Mucosa of gallbladder (tissue), 1 donor: Measurements from ENCODE around the gene SAP25. TPM values are rescaled to one million over a fixed set of nuclear protein-coding genes. Genes with fewer than 3 reads are reported as not detected.

Experiments
- DNase-seq: peaks from one replicate; pipeline ENCODE4 v3.0.0-alpha.2; 2020; ENCODE audit warnings: low spot score
- total RNA-seq: library from RNA; stranded (reverse); gene quantifications from one replicate; pipeline ENCODE4 v1.2.1, GENCODE V29; 2021
- donor health status: DM: no; HTN: no; CAD: no.

Gene SAP25
- total RNA-seq = 13.3 TPM

GRCh38 chr7:100573691-100574361 lies at the start of gene SAP25:
Gene SAP25, minus strand, starts transcription at chr7:100573900. Its CDS starts 158 bp downstream, at chr7:100573742.
- no peak for DNase-seq

DNA sequence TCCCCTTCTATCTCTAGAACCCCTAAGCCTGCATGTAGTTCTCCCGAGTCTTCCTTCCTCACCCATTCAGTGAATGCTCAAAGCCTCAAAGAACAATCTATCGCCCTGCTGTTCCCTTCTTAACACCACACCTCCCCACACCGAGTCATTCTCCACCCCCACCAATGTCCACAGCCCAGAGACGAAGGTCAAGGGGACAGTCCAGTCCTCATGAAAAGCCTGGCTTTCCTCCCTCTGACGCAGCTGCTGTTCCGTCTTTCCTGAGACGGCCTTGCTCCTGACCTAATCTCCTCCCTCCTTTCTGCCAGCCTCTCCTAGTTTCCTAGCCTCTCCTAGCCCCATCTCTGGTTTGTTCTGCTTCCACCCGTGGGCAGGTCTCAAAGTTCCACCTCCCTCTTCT lies 47.9 kb upstream of the SAP25 start:
- DNase-seq = no peak

DNA sequence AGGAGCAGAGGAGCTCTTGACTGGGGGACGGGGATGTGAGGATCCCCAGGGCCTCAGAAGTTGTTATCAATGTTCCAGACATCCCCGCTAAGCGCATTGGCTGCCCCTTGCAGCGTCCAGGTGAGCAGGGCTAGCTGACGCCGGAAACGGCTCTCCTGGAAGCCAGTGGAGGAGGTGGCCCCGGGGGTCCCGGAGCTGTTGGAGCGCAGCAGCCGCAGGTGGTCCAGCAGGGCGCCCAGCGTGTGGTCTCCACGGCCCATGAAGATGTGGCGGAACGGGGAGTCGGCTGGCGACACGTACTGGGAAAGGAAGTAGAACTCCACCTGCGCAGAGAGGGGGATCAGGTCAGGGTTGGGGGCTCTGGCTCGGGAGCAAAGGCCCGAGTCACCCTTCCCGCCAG lies 47.1 kb upstream of the SAP25 start:
- no peak for DNase-seq

GRCh38 chr7:100620239-100620638 lies 46.5 kb upstream of the SAP25 start:
- DNase-seq = no peak

DNA sequence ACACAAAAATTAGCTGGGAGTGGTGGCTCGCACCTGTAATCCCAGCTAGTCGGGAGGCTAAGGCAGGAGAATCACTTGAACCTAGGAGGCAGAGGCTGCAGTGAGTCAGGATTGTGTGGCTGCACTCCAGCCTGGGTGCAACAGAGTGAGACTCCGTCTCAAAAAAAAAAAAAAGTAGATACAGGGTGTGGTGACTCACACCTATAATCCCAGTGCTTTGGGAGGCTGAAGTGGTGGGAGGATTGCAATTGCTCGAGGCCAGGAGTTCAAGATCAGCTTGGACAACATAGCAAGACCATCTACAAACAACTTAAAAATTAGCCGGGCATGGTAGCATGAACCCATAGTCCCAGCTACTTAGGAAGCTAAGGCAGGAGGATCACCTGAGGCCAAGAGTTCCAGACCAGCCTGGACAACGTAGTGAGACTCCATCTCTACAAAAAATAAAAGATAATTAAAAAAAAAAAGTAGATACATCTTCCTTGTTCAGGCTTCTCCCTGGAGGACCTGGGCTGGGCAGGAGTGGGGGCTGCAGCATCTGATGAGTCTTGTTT lies 40.7 kb upstream of the SAP25 start:
- DNase-seq = no peak

- DNase-seq = no peak
These were observed 39.9 kb upstream of the SAP25 start for GRCh38 chr7:100613412-100614175.

DNA sequence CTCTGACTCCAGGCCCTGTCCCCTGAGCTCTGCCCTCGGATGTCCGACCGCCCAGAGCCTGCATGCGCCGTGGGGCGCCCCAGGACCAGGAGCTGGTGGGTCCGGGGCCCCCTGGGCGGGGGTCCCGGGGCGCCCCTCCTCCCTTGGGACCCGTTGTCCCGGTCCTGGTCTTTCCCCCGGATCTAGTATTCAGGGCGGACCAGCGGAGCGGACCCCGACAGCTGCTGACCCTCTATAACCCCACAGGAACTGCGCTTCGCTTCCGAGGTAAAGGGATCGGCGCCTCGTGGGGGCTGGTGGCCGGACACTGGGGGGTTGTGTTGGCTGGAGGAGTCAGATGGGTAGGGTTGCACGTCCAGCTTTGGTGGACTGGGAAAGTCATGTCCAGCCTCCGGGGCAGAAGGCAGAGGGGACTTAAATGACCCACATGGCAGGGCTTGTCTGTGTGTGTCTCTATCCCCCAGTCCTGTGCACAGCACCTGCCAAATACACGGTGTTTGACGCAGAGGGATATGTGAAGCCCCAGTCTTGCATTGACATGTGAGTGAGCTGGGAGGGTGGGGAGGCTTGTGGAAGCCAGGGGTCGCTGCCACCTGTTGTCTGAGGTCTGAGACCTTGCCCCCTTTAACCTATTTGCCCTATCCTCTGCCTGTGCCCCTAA lies 39.2 kb upstream of the SAP25 start:
- DNase-seq = no peak

DNA sequence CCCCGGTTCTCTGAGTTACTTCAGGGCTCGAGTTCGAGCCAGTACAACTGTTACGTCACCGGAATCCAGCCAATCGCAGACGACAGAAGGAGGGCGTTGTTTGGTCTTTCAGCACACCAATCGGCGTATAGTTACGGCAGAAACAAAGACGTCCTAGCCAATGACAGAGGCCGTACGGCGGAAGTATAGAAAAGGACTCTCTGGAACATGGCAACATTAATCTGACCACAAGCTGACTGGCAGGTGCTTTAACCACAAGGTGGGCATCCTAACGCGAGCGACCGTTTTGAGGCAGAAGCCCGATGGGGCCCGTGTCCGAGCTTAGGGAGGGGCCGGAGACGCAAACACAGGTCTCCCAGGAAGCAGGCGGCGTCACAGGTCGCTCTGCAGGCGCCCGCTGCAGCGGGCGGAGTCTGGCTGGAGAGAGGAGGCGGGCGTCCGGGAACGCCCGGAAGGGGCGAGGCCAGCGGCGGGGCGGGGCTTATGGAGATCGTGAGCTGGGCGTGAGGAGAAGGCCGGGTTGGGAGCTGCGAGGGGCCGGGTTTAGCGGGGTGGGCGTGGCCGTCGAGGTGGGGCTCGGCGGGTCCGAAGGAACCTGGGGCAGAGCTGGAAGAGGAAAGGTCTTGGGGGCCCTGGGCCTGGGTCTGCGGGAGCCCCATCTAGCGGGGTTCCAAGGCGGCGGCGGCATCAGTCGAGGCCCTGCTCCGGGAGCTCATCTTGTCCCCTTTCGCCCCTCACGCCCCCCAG lies 38.5 kb upstream of the SAP25 start, which contains the start of gene MOSPD3:
MOSPD3 (plus strand) TSS at position 558 of the 747 bp plus-strand sequence. CDS start 252 bp downstream, outside the sequence.
- DNase-seq = peak; percentile 99

GRCh38 chr7:100609958-100610357 lies 36.3 kb upstream of the SAP25 start:
- DNase-seq = no peak

GRCh38 chr7:100607111-100607510 lies 33.4 kb upstream of the SAP25 start:
- DNase-seq = no peak

DNA sequence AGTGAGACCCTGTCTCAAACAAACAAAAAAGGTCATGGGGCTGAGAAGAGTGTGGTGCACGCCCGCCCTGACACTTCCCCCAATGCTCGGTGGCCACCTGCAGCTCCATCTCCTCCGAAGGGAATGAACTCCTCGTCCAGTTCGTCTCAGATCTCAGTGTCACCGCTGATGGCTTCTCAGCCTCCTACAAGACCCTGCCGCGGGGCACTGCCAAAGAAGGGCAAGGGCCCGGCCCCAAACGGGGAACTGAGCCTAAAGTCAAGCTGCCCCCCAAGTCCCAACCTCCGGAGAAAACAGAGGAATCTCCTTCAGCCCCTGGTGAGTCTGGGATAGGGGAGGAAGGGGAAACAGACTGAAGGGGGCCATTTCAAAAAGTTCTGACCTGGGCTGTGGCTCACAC lies 32.6 kb upstream of the SAP25 start:
- no peak for DNase-seq

GRCh38 chr7:100604976-100605911 lies 31.5 kb upstream of the SAP25 start:
- peak; percentile 27 for DNase-seq

GRCh38 chr7:100604028-100604975 lies 30.6 kb upstream of the SAP25 start:
- DNase-seq = peak; percentile 55

DNA sequence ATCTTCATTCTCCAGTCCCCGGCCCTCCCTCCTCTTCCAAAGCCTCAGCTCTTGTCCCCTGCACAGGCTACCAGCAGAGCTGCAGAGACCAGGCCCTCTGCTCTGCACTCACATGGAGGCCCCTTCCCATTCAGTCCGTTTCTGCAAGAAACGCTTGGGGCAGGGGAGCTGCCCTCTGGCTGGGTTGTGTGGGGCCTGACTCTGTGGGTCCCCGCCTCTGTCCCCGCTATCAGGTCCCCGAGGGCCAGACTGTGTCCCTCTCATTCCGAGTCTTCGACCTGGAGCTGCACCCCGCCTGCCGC lies 30.0 kb upstream of the SAP25 start:
- no peak for DNase-seq

DNA sequence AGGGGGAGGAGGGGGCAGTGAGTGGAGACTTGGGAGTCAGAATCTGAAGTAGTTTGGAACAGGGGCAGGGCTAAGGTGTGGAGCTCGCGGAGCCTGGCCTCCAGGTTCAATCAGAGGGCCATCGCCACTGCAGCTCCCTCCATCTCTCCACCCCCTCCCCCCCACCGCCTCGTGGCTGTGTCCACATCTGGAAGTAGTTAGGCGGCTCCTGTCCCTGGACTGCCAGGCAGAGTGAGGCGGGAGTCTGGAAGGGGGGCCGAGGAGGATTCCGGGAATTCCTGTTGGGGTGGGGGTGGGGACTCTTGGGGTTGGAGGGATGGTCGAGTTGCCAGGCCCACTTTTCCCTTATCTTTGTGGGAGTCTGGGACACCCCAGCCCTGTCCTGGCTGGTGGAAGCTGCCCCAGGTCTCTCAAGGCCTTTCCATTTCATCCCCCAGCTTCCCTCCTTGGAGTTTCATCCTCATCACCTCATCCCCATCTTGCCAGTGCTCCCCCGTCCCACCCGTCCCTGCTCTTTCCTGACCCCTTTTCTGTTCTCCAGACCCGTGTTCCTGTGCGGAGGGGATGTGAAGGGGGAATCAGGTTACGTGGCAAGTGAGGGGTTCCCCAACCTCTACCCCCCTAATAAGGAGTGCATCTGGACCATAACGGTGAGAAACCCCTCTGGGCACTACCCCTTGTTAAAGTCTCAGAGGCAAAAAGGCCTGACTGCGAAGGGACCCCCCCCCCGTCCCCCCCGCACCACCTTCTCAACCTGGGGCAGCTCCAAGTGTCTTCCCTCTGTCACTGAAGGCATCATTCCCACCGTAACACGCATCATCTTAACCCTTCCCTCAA lies 29.4 kb upstream of the SAP25 start:
- peak; percentile 57 for DNase-seq

GRCh38 chr7:100600730-100601038 lies 27.0 kb upstream of the SAP25 start:
- DNase-seq = no peak

DNA sequence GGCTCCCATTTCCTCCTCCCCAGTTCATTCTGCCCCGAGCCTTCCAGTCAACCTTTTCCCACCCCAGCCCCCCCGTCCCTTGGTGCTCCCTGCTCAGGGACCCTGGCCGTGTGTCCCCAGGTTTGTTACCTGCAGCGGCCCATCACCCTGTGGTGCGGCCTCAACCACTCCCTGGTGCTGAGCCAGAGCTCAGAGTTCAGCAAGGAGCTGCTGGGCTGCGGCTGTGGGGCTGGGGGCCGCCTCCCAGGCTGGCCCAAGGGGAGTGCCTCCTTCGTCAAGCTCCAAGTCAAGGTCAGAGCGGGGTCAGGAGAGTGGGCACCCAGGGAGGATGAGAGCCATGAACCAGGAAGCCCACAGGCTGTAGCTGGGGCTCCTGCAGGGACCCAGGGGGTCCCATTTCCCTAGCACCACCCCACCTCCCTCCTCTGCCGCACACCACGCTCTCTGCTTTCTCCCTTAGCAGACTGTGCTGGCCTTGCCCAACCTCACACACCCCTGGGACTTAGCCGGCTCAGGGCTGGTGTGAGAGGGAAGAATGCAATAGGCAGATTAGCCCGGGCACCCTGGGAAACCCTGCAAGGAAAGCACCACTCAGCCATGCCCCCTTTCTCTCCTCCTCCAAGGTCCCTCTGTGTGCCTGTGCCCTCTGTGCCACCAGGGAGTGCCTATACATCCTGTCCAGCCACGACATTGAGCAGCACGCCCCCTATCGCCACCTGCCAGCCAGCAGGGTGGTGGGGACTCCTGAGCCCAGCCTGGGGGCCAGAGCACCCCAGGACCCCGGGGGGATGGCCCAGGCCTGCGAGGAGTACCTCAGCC lies 26.4 kb upstream of the SAP25 start:
- no peak for DNase-seq

DNA sequence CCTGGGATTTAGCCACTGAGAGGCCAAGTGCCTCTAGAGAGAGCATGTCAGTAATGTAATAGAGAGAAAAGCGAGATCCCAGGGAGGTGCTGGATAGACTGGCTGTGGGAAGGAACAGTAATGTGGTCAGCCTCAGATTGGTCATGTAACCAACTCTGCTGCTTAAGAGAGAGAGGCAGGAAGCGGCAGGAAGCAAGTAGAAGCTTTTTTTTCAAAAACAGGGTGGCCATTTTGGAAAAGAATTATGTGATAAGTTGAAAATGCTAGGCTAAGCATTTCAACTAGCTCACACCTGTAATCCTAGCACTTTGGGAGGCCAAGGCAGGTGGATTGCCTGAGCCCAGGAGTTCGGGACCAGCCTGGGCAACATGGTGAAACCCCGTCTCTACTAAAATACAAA lies 24.7 kb upstream of the SAP25 start:
- no peak for DNase-seq
